Keratinocyte (primary cell): ENCODE results near the gene FAT1.

Experiments used
- EZH2 ChIP-seq: IDR thresholded peaks from one replicate; pipeline ENCODE4 v1.6.1; 2012; ENCODE audit warnings: inconsistent platforms, mild to moderate bottlenecking, low read length, moderate library complexity
- TF ChIP-seq, protein P1 (sequence below), 3 experiments: IDR thresholded peaks in 1 of 3; conservative IDR thresholded peaks in 1 of 3; optimal IDR thresholded peaks in 1 of 3; 2 replicates in 2 of 3; 3 replicates in 1 of 3; pipeline versions ENCODE3 to v1.5.1; 2011; ENCODE audit warnings: low read length in 3 of 3, mild to moderate bottlenecking in 3 of 3, moderate library complexity in 2 of 3, control low read depth in 1 of 3, inconsistent platforms in 1 of 3; ENCODE audit not compliant: insufficient read depth in 2 of 3; ENCODE audit errors: extremely low read depth in 1 of 3

DNA sequence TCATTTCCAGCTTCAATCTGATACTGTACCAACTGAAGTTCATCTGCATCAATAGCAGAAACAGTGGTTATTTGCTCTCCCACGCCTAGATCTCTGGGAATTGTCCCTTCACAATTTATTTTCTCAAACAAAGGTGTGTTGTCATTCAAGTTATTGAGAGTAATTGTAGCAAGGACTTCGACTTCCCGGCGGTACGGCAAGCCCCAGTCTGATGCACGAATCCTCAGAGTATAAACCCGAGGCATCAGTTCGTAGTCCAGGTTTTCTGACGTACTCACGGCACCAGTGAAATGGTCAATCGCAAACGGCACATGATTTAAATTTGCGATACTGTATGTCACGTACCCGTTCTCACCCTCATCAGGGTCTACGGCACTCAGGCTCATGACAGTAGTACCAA lies 15.7 kb downstream of the FAT1 start:
- TF ChIP-seq, protein P1, sequence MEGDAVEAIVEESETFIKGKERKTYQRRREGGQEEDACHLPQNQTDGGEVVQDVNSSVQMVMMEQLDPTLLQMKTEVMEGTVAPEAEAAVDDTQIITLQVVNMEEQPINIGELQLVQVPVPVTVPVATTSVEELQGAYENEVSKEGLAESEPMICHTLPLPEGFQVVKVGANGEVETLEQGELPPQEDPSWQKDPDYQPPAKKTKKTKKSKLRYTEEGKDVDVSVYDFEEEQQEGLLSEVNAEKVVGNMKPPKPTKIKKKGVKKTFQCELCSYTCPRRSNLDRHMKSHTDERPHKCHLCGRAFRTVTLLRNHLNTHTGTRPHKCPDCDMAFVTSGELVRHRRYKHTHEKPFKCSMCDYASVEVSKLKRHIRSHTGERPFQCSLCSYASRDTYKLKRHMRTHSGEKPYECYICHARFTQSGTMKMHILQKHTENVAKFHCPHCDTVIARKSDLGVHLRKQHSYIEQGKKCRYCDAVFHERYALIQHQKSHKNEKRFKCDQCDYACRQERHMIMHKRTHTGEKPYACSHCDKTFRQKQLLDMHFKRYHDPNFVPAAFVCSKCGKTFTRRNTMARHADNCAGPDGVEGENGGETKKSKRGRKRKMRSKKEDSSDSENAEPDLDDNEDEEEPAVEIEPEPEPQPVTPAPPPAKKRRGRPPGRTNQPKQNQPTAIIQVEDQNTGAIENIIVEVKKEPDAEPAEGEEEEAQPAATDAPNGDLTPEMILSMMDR (optimal IDR thresholded peaks at IDR 0.05 in 1 of 3, IDR thresholded peaks at IDR 0.05 in 1 of 3, conservative IDR thresholded peaks at IDR 0.05 in 1 of 3; ENCODE audit: extremely low read depth in 1 of 3, insufficient read depth in 2 of 3, low read length in 3 of 3), result no peak
- no peak for TF ChIP-seq EZH2
